A673 (cell line): ENCODE results near the gene CYP1B1.

Experiments used
- CTCF ChIP-seq: fragments of 300-800, 200-600 bp; sonication (generic); conservative IDR thresholded peaks from 2 replicates; pipeline ENCODE4 v1.5.1; 2017; ENCODE audit warnings: low read depth, mild to moderate bottlenecking, antibody characterized with exemption, low read length, moderate library complexity, mixed read lengths
- EZH2 ChIP-seq: fragments of 200-600 bp; sonication (generic); IDR thresholded peaks from 2 replicates; pipeline ENCODE4 v1.6.1; 2017; ENCODE audit warnings: borderline replicate concordance, low read depth, mild to moderate bottlenecking, mixed read lengths, antibody characterized with exemption, low read length; ENCODE audit not compliant: poor library complexity, severe bottlenecking

- TF ChIP-seq CTCF = no peak
- TF ChIP-seq EZH2 = no peak
Observed at GRCh38 chr2:38120829-38121228, 44.9 kb upstream of the CYP1B1 start.
